Neural cell (in vitro differentiated cells): ENCODE measurements around the gene HAVCR1.

Source experiments
- CTCF ChIP-seq: fragments of 450-650 bp; IDR thresholded peaks from 2 replicates; pipeline ENCODE4 v1.5.1; 2014; ENCODE audit warnings: antibody characterized with exemption, mild to moderate bottlenecking, moderate library complexity; ENCODE audit not compliant: poor library complexity, severe bottlenecking
- EP300 ChIP-seq: fragments of 450-650 bp; conservative IDR thresholded peaks from 2 replicates; pipeline ENCODE4 v1.6.1; 2014; ENCODE audit warnings: antibody characterized with exemption, mild to moderate bottlenecking, moderate library complexity; ENCODE audit not compliant: poor library complexity, severe bottlenecking
- REST ChIP-seq: IDR thresholded peaks from 2 replicates; pipeline ENCODE4 v1.6.1; 2012; ENCODE audit warnings: borderline replicate concordance
- SMC3 ChIP-seq: fragments of 450-650 bp; conservative IDR thresholded peaks from 2 replicates; pipeline ENCODE4 v1.6.1; 2014; ENCODE audit warnings: antibody characterized with exemption, mild to moderate bottlenecking, moderate library complexity; ENCODE audit not compliant: poor library complexity

DNA sequence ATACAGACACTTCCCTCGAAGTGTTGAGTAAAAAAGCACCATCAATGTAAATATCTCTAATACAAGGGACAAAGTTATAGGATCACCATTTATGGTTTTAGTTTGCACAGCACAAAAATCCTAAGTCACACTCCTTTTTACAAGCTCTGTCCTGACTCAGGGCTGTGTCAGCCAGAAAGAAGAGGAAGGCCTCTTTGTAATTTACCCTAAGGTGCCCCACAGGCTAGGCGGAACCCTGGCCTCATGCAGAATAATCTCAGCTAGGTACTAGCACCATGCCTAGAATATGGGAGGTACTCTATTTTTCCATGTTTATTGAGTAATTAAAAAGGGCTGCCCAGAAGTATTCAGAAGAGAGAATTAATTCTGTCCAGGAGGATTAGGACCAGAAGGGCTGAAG, 36.9 kb downstream of the HAVCR1 start:
- TF ChIP-seq CTCF (no peak), EP300 (no peak), SMC3 (no peak), REST (no peak)
